ENCODE data around the gene GAPDH. TPM values are rescaled to one million over a fixed set of nuclear protein-coding genes. Genes with fewer than 3 reads are reported as not detected.
A peak's percentile ranks its signal among the peaks of the same experiment; 100 is the strongest.

The GAPDH gene
- polyA plus RNA-seq, 2 of the 4 experiments (the other 2 are of a cell fraction) = 6,463 to 10,036 TPM

DNA sequence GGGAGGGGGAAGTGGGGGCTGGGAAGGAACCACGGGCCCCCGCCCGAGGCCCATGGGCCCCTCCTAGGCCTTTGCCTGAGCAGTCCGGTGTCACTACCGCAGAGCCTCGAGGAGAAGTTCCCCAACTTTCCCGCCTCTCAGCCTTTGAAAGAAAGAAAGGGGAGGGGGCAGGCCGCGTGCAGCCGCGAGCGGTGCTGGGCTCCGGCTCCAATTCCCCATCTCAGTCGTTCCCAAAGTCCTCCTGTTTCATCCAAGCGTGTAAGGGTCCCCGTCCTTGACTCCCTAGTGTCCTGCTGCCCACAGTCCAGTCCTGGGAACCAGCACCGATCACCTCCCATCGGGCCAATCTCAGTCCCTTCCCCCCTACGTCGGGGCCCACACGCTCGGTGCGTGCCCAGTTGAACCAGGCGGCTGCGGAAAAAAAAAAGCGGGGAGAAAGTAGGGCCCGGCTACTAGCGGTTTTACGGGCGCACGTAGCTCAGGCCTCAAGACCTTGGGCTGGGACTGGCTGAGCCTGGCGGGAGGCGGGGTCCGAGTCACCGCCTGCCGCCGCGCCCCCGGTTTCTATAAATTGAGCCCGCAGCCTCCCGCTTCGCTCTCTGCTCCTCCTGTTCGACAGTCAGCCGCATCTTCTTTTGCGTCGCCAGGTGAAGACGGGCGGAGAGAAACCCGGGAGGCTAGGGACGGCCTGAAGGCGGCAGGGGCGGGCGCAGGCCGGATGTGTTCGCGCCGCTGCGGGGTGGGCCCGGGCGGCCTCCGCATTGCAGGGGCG, at the start of gene GAPDH (continued):
- TF ChIP-seq CBX2 (IDR thresholded peaks at IDR 0.05; ENCODE audit: borderline replicate concordance, low read depth) = no peak
- TF ChIP-seq CEBPB (IDR thresholded peaks at IDR 0.05) = no peak
- TF ChIP-seq NPAS2 (CRISPR knock-in tag; IDR thresholded peaks at IDR 0.05; ENCODE audit: borderline replicate concordance) = no peak
- no peak for TF ChIP-seq POLR2AphosphoS2 (conservative IDR thresholded peaks at IDR 0.05; ENCODE audit: low read length)
- TF ChIP-seq FOSB (CRISPR knock-in tag; IDR thresholded peaks at IDR 0.05) = no peak
- TF ChIP-seq JUN (IDR thresholded peaks at IDR 0.05) = peak; percentile 99 to 100
- no peak for TF ChIP-seq NR3C1 (IDR thresholded peaks at IDR 0.05)
- no peak for TF ChIP-seq KDM5A (IDR thresholded peaks at IDR 0.05)
- TF ChIP-seq, protein P1, sequence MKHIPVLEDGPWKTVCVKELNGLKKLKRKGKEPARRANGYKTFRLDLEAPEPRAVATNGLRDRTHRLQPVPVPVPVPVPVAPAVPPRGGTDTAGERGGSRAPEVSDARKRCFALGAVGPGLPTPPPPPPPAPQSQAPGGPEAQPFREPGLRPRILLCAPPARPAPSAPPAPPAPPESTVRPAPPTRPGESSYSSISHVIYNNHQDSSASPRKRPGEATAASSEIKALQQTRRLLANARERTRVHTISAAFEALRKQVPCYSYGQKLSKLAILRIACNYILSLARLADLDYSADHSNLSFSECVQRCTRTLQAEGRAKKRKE (CRISPR knock-in tag; IDR thresholded peaks at IDR 0.05; ENCODE audit: low read depth) = 0 out of 2 replicates have a peak, but pooled peaks have one; percentile 10
- 0 out of 2 replicates have a peak, but pooled peaks have one; percentile 12 for TF ChIP-seq HOXB5 (CRISPR knock-in tag; IDR thresholded peaks at IDR 0.05)
- no peak; the same call in 1 of the 2 replicates for TF ChIP-seq EHF (CRISPR knock-in tag; IDR thresholded peaks at IDR 0.05)
- TF ChIP-seq NFE2L2 (conservative IDR thresholded peaks at IDR 0.05; ENCODE audit: low read length) = no peak
- TF ChIP-seq HOXB13 (CRISPR knock-in tag; IDR thresholded peaks at IDR 0.05; ENCODE audit: low read depth) = 0 out of 2 replicates have a peak, but pooled peaks have one; percentile 38
- TF ChIP-seq, protein P2, sequence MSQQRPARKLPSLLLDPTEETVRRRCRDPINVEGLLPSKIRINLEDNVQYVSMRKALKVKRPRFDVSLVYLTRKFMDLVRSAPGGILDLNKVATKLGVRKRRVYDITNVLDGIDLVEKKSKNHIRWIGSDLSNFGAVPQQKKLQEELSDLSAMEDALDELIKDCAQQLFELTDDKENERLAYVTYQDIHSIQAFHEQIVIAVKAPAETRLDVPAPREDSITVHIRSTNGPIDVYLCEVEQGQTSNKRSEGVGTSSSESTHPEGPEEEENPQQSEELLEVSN (IDR thresholded peaks at IDR 0.05; ENCODE audit: borderline replicate concordance, low read depth) = peak; percentile 90
- TF ChIP-seq MYC (IDR thresholded peaks at IDR 0.05; ENCODE audit: borderline replicate concordance, low read length) = peak; percentile 85
- TF ChIP-seq, protein P3, sequence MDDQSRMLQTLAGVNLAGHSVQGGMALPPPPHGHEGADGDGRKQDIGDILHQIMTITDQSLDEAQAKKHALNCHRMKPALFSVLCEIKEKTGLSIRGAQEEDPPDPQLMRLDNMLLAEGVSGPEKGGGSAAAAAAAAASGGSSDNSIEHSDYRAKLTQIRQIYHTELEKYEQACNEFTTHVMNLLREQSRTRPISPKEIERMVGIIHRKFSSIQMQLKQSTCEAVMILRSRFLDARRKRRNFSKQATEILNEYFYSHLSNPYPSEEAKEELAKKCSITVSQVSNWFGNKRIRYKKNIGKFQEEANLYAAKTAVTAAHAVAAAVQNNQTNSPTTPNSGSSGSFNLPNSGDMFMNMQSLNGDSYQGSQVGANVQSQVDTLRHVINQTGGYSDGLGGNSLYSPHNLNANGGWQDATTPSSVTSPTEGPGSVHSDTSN (IDR thresholded peaks at IDR 0.05) = peak; percentile 88

DNA sequence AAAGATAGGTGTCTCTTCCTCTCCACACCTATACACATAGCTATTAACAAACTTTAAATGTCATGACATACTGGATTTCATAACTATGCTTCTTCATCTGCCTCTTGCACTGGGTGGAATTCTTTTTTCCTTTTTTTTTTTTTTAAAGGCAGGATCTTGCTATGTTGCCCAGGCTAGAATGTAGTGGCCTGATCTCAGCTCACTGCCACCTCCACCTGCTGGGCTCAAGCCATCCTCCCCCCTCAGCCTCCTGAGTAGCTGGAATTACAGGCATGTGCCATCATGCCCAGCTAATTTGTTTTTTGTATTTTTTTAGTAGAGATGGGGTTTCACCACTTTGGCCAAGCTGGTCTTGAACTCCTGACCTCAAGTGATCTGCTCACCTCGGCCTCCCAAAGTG, 46.1 kb upstream of the GAPDH start:
- Histone ChIP-seq H3K4me2 (no peak overlapping the region), H3K4me3 (no peak overlapping the region), H3K9me3 (no peaks in the 10 kb centered on the region), H3K27ac (no peak overlapping the region), H3K4me1 (peaks cover 7% of the 10 kb centered on the region; the same call in 2 of the 3 replicates)
- POLR2A ChIA-PET = interaction anchor here (0.6 to 2.2 kb wide), 2 partner anchors 15 to 17 kb away, joined by 4 to 6 read pairs; partner anchors contain the start of gene VAMP1
- TF ChIP-seq TFCP2L1 (CRISPR knock-in tag; IDR thresholded peaks at IDR 0.05) (no peak), MAFK (IDR thresholded peaks at IDR 0.05; ENCODE audit: partially characterized antibody) (no peak), HDAC2 (IDR thresholded peaks at IDR 0.05) (no peak), PHF8 (IDR thresholded peaks at IDR 0.05; ENCODE audit: borderline replicate concordance, low read depth) (no peak), RAD21 (conservative IDR thresholded peaks at IDR 0.05 in 1 of 2, IDR thresholded peaks at IDR 0.05 in 1 of 2) (no peak), EHMT2 (IDR thresholded peaks at IDR 0.05; ENCODE audit: low read depth) (no peak), HOXB13 (CRISPR knock-in tag; IDR thresholded peaks at IDR 0.05; ENCODE audit: low read depth) (no peak), HEYL (CRISPR knock-in tag; IDR thresholded peaks at IDR 0.05) (no peak), EP300 (IDR thresholded peaks at IDR 0.05) (no peak), HOXB5 (CRISPR knock-in tag; IDR thresholded peaks at IDR 0.05) (no peak), EHF (CRISPR knock-in tag; IDR thresholded peaks at IDR 0.05) (no peak), RNF2 (IDR thresholded peaks at IDR 0.05; ENCODE audit: borderline replicate concordance, low read depth) (no peak), GATA3 (IDR thresholded peaks at IDR 0.05; ENCODE audit: borderline replicate concordance) (no peak), ZNF302 (CRISPR knock-in tag; IDR thresholded peaks at IDR 0.05) (no peak), CBX2 (IDR thresholded peaks at IDR 0.05; ENCODE audit: borderline replicate concordance, low read depth) (no peak), KDM1A (IDR thresholded peaks at IDR 0.05; ENCODE audit: low read depth) (no peak), POLR2AphosphoS2 (conservative IDR thresholded peaks at IDR 0.05; ENCODE audit: low read length) (no peak)
- TF ChIP-seq, protein P4, sequence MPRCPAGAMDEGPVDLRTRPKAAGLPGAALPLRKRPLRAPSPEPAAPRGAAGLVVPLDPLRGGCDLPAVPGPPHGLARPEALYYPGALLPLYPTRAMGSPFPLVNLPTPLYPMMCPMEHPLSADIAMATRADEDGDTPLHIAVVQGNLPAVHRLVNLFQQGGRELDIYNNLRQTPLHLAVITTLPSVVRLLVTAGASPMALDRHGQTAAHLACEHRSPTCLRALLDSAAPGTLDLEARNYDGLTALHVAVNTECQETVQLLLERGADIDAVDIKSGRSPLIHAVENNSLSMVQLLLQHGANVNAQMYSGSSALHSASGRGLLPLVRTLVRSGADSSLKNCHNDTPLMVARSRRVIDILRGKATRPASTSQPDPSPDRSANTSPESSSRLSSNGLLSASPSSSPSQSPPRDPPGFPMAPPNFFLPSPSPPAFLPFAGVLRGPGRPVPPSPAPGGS (IDR thresholded peaks at IDR 0.05) = no peak
- TF ChIP-seq, protein P5, sequence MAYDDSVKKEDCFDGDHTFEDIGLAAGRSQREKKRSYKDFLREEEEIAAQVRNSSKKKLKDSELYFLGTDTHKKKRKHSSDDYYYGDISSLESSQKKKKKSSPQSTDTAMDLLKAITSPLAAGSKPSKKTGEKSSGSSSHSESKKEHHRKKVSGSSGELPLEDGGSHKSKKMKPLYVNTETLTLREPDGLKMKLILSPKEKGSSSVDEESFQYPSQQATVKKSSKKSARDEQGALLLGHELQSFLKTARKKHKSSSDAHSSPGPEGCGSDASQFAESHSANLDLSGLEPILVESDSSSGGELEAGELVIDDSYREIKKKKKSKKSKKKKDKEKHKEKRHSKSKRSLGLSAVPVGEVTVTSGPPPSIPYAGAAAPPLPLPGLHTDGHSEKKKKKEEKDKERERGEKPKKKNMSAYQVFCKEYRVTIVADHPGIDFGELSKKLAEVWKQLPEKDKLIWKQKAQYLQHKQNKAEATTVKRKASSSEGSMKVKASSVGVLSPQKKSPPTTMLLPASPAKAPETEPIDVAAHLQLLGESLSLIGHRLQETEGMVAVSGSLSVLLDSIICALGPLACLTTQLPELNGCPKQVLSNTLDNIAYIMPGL (CRISPR knock-in tag; IDR thresholded peaks at IDR 0.05; ENCODE audit: borderline replicate concordance) = no peak
- DNase-seq (ENCODE audit: low read depth in 1 of 2, low spot score in 1 of 2) = no peak
- CTCF ChIA-PET = interaction anchor here (0.6 to 4.3 kb wide), 7 partner anchors 13 to 162 kb away, joined by 3 to 28 read pairs (median 4); no protein-coding TSS in a partner anchor
- no peak for FAIRE-seq
- 62% methylated on average over 1 of the region's 1 CpG for WGBS (ENCODE audit: missing lambda C conversion rate)
- no peak for ATAC-seq

All from A549 (cell line).